GM18520 (cell line): ENCODE data around the gene TWIST1.

Source experiments
- ATAC-seq: cut with Tn5 transposase; IDR thresholded peaks from one replicate; pipeline ENCODE4 v1.9.1; 2021; ENCODE audit not compliant: unreplicated experiment

The TWIST1 gene

GRCh38 chr7:19117091-19117869, at the start of gene TWIST1:
Gene TWIST1, minus strand, starts transcription at chr7:19117636. Its CDS starts 315 bp downstream, at chr7:19117321.
- no peak for ATAC-seq

GRCh38 chr7:19161671-19162070, 44.2 kb upstream of the TWIST1 start:
- ATAC-seq, result no peak

DNA sequence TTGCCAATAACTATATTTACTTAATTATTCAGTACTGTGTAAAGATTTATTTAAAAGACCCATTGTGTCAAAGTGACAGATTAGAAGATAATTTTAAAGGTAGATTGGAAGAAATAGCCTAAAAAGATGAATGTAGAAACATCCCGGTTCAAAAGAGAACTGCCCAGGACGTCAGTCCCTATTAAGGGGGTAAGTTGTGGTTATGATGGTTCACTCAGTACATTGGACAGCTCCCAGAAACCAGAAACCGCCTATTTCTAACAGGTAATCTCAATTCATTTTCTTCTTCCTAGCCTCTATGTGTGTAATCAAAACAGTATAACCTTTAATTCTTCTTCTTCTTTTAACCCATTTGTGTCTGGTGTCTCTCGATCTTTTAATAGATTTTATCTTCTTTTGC, 29.3 kb upstream of the TWIST1 start:
- ATAC-seq, result no peak

DNA sequence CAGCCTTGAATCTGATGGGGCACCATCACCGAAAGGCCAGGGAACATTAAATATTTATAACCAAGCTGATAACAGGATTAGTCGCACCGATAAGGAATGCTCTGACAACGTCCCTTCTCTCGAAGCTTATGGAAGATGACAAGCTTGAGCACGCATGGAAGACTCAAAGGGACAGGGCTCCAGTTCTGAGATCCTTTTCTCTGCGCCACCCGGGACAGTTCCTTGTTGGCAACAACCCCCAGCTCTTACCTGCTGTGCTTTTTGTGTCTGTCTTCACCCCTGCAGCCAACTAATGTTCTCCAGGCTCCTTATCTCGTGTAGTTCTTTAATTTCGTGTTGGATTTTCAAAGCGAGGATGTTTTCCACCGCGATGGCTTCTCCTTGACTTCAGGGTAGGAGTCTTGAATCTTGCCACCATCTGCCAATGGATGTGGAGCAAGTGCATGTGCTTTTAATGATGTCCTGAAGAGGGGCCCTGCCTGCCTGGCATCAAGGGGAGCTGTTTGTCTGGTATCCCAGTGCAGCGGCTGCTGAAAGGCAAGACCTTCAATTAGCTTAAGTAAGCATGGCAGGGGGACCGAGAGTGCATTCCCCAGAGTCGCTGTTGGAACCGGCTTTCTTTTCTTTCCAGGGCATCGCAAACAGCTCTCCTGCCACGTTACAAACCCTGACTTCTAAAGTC, 28.1 kb upstream of the TWIST1 start:
- ATAC-seq, result no peak

GRCh38 chr7:19144661-19145433, 27.4 kb upstream of the TWIST1 start, which contains the start of gene FERD3L:
Gene FERD3L, minus strand, starts transcription at chr7:19145421. Its CDS starts 59 bp downstream, at chr7:19145362.
- ATAC-seq, result no peak

DNA sequence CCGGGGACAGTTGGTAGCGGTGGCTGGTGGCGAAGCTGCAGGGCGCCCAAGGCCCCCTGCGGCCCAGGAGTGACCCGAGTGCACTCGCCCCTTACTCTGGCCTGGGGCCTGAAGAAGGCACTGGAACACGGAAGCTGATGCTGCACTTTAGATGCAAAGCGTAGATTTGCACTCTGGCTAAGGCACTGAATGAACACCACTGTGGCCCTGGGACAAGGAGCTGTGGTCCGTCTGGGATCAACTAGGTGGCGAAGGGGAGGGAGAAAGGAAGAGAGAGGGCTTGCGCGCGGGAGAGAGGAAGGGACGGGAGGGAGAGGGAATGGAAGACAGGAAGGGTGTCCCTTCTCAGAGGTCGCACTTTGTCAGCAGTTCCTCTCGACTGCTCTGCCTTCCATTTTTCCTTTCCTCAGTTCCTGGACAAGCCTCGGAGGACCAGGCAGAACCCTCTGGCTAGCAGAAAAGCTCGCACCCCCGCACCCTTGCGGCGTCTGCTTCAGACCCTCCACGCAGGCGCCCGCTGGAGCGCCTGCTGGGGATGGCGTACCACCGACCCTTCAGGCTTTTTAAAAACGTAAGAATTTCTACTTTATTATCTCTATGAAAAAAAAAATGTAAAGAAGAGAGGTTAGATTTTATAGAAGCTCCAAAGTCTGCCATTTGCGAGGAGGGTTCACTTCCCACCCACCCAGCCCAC, 26.6 kb upstream of the TWIST1 start:
- no peak for ATAC-seq

DNA sequence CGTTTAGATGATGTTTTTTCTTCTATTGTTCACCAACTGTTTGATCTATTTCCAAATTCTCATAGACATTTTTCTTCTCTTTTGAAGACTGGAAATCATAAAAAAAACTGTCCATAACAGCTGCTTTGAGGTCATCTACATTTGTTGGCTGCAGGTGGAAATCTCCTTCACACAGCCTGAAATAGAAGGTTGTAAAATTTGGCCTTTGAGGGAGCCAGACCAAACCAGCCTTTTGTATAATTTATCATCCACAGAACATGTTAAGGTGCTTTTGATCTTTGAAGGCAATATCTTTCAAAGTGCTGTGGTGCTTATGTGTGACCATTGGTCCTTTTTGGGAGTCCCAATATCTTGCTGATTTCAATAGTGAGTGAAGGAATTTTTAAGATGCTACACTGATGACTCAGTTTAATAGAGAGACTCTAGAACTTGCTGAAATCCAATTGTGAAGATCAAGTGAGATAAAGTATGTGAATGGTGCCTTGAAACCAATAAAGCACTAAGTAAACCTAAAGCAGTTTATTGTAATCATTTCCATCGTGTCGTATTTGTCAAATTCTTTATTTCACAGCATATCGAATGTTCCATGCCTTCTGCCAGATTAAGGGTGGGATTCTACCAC, 22.4 kb upstream of the TWIST1 start:
- no peak for ATAC-seq

GRCh38 chr7:19133886-19134285, 16.4 kb upstream of the TWIST1 start:
- ATAC-seq, result no peak

- no peak for ATAC-seq
Observed at GRCh38 chr7:19133390-19133789, 16.0 kb upstream of the TWIST1 start.

GRCh38 chr7:19128856-19129255, 11.4 kb upstream of the TWIST1 start:
- no peak for ATAC-seq

GRCh38 chr7:19121977-19122588, 4.6 kb upstream of the TWIST1 start:
- ATAC-seq, result no peak

DNA sequence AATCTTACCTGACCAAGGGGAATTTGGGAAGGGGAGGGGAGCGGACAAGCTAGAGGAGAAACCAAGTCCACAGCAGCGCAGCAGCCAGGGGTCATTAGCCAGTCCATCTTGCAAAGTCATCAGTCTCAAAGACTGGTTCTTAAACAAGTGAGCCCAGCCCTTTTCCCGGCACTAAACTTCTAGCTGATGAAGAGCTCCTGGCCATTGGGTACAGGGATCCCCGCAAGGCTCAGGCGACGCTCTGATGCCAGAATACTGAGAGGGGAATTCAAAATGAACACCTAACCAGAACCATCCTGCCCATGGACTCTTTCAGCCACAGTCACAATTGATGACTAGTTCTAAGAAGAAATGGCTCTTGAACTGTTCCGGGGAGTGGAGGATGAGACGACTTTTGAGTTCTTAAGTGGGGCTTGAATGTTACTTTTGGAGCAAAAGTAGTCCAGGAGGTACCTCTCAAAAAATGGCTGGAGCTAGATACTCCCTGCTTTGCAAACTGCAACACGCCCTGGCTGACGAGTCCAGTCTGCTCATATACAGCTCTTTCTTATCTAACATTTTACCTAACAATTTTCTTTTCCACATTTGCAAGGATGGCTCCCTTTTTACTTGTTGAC, 2.5 kb upstream of the TWIST1 start:
- ATAC-seq, result no peak

DNA sequence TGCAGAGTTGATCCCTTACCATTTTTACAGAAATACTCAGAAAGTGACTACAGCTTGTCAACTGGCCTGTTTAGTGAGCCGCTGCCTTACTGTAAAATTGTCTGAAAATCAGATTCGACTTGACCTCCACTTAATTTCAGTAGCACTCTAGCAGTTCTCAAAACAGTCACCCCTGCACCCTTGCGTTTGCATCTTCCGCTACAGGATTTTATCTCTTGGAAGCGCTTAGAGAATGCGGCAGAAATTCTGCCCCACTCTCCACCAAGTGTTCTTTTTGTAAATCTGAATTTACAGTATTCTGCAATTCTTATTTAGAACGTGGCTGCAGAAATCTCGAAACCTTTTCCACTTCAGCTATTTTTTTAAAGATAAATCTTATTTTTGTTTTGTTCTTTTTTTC, 1.9 kb upstream of the TWIST1 start:
- ATAC-seq, result no peak

DNA sequence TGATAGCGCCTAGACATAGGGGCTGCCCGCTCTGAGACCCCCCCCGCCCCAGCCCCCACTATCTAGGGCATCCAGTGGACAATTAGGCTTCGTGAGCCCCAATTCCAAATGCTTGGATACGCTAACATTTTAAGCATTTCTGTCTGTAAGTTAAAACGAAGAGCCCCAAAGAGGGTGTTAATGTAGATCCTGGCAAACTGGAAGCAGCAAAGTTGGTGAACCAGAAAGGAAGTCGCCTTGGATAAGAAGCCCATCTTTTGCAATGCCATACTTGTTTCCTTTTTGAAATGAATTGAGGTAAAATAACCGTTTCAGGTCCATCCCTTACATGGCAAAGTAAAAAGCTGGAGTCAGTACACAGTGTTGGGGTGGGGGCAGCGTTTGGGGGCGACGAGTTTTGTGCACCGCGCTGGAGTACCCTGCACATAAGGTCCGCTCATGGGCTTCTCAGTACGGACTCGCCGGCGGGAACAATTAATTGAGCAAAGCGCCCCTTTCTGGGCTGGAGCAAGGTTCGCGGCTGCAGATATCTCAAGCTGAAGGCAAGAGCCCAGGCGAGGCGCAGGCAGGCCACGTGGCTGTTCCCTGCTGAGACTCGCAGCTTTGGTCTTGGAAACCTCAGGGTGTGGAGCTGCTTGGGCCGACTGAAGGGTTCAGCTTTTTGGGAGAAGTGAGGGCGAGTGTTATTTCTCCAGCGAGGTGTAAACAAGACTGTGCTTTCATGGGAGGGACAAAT, 1.4 kb upstream of the TWIST1 start:
- no peak for ATAC-seq

- no peak for ATAC-seq
Observed at GRCh38 chr7:19117870-19118608, 603 bp upstream of the TWIST1 start.

DNA sequence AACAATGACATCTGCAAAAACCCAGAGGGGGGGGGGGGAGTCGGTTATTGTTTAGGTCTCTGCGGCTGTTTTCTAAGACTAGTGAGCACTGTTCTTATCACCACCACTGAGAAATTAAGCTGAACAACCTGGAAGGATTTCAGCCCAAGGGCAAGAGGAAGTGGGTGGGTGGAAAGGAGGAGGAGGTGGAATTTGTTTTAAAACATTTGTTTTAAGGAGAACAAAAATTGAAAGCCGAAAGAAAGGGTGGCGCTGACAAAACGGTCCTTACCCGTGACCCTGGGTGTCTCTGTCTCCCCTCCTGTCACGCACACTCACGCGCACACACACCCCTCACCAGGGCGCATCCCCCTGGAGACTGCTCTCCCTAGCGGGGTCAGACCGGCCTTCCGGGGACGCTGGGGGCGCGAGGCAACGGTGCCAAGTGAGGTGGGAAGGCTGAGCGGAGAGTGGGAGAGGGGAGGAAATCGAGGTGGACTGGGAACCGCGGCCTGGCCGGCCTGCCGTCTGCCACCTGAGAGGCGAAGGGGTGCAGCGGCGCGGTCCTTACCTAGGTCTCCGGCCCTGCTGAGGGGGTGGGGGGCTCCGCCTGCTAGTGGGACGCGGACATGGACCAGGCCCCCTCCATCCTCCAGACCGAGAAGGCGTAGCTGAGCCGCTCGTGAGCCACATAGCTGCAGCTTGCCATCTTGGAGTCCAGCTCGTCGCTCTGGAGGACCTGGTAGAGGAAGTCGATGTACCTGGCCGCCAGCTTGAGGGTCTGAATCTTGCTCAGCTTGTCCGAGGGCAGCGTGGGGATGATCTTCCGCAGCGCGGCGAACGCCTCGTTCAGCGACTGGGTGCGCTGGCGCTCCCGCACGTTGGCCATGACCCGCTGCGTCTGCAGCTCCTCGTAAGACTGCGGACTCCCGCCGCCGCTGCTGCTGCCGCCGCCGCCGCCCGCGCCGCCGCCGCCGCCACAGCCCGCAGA, 1.0 kb downstream of the TWIST1 start:
- no peak for ATAC-seq

- no peak for ATAC-seq
Observed at GRCh38 chr7:19114551-19114855, 2.9 kb downstream of the TWIST1 start.
